Measurements from ENCODE around the gene DPP8.

The DPP8 gene

GRCh38 chr15:65494076-65494475, 23.4 kb downstream of the DPP8 start:
- Histone ChIP-seq H3K9me3 (ENCODE audit: control insufficient read depth, low read length) (no peaks in the 10 kb centered on the region), H3K36me3 (ENCODE audit: control insufficient read depth, insufficient read depth, low read length) (no peaks in the 10 kb centered on the region), H3K79me2 (no peaks in the 10 kb centered on the region), H2AFZ (no peak overlapping the region), H3K27me3 (ENCODE audit: control insufficient read depth, insufficient read depth, low read length) (no peaks in the 10 kb centered on the region), H3K9ac (no peak overlapping the region), H3K4me2 (ENCODE audit: low read length) (no peak overlapping the region), H3K4me1 (no peaks in the 10 kb centered on the region), H3K4me3 (ENCODE audit: low read depth, low read length) (no peak overlapping the region), H3K27ac (no peak overlapping the region)
- TF ChIP-seq, protein P1, sequence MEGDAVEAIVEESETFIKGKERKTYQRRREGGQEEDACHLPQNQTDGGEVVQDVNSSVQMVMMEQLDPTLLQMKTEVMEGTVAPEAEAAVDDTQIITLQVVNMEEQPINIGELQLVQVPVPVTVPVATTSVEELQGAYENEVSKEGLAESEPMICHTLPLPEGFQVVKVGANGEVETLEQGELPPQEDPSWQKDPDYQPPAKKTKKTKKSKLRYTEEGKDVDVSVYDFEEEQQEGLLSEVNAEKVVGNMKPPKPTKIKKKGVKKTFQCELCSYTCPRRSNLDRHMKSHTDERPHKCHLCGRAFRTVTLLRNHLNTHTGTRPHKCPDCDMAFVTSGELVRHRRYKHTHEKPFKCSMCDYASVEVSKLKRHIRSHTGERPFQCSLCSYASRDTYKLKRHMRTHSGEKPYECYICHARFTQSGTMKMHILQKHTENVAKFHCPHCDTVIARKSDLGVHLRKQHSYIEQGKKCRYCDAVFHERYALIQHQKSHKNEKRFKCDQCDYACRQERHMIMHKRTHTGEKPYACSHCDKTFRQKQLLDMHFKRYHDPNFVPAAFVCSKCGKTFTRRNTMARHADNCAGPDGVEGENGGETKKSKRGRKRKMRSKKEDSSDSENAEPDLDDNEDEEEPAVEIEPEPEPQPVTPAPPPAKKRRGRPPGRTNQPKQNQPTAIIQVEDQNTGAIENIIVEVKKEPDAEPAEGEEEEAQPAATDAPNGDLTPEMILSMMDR (IDR thresholded peaks at IDR 0.05) = no peak

GRCh38 chr15:65484876-65485275, 32.6 kb downstream of the DPP8 start:
- TF ChIP-seq, protein P1 (IDR thresholded peaks at IDR 0.05) = no peak
- H2AFZ ChIP-seq = no peak overlapping the region
- no peak overlapping the region for H3K4me2 ChIP-seq (ENCODE audit: low read length)
- no peaks in the 10 kb centered on the region for H3K27me3 ChIP-seq (ENCODE audit: control insufficient read depth, insufficient read depth, low read length)
- no peaks in the 10 kb centered on the region for H3K9me3 ChIP-seq (ENCODE audit: control insufficient read depth, low read length)
- H3K4me3 ChIP-seq (ENCODE audit: low read depth, low read length) = no peak overlapping the region
- H3K36me3 ChIP-seq (ENCODE audit: control insufficient read depth, insufficient read depth, low read length) = no peaks in the 10 kb centered on the region
- no peak overlapping the region for H3K9ac ChIP-seq
- H3K27ac ChIP-seq = no peak overlapping the region
- H3K79me2 ChIP-seq = no peaks in the 10 kb centered on the region
- H3K4me1 ChIP-seq = no peaks in the 10 kb centered on the region

- H3K9me3 ChIP-seq (ENCODE audit: control insufficient read depth, low read length) = no peaks in the 10 kb centered on the region
- no peaks in the 10 kb centered on the region for H3K79me2 ChIP-seq
- no peak overlapping the region for H3K27ac ChIP-seq
- TF ChIP-seq, protein P1 (IDR thresholded peaks at IDR 0.05) = no peak
- no peaks in the 10 kb centered on the region for H3K27me3 ChIP-seq (ENCODE audit: control insufficient read depth, insufficient read depth, low read length)
- no peak overlapping the region for H3K4me2 ChIP-seq (ENCODE audit: low read length)
- no peak overlapping the region for H3K9ac ChIP-seq
- H3K36me3 ChIP-seq (ENCODE audit: control insufficient read depth, insufficient read depth, low read length) = no peaks in the 10 kb centered on the region
- no peak overlapping the region for H3K4me3 ChIP-seq (ENCODE audit: low read depth, low read length)
- H3K4me1 ChIP-seq = no peaks in the 10 kb centered on the region
- no peak overlapping the region for H2AFZ ChIP-seq
Measured at GRCh38 chr15:65476903-65477302, 40.6 kb downstream of the DPP8 start.

DNA sequence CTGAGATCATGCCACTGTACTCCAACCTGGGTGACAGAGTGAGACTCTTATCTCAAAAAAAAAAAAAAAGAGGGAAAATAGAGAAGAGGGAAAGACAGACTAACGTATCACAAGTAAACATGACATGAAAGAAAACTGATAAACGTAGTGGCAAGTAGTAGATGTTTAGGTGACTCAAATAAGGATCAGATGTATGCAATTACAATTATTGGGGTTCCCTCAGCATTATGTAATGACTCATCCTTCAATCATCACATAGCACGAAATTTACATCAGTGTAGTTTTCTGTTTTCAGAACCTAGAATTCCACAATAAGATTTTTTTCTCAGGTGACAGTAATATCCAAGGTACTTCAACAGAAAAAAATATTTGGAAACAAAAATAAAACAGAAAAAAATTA, 46.6 kb downstream of the DPP8 start:
- Histone ChIP-seq H3K79me2 (no peaks in the 10 kb centered on the region), H3K27me3 (ENCODE audit: control insufficient read depth, insufficient read depth, low read length) (no peaks in the 10 kb centered on the region), H3K4me2 (ENCODE audit: low read length) (no peak overlapping the region), H3K9me3 (ENCODE audit: control insufficient read depth, low read length) (no peaks in the 10 kb centered on the region), H2AFZ (no peak overlapping the region), H3K4me3 (ENCODE audit: low read depth, low read length) (no peak overlapping the region), H3K4me1 (no peaks in the 10 kb centered on the region), H3K36me3 (ENCODE audit: control insufficient read depth, insufficient read depth, low read length) (no peaks in the 10 kb centered on the region), H3K27ac (no peak overlapping the region), H3K9ac (no peak overlapping the region)
- TF ChIP-seq, protein P1 (IDR thresholded peaks at IDR 0.05) = no peak

- TF ChIP-seq, protein P1 (IDR thresholded peaks at IDR 0.05) = no peak
- H3K4me1 ChIP-seq = no peaks in the 10 kb centered on the region
- no peak overlapping the region for H3K9ac ChIP-seq
- no peaks in the 10 kb centered on the region for H3K27me3 ChIP-seq (ENCODE audit: control insufficient read depth, insufficient read depth, low read length)
- H3K4me3 ChIP-seq (ENCODE audit: low read depth, low read length) = no peak overlapping the region
- H3K4me2 ChIP-seq (ENCODE audit: low read length) = no peak overlapping the region
- H2AFZ ChIP-seq = no peak overlapping the region
- no peaks in the 10 kb centered on the region for H3K79me2 ChIP-seq
- no peaks in the 10 kb centered on the region for H3K9me3 ChIP-seq (ENCODE audit: control insufficient read depth, low read length)
- H3K27ac ChIP-seq = no peak overlapping the region
- no peaks in the 10 kb centered on the region for H3K36me3 ChIP-seq (ENCODE audit: control insufficient read depth, insufficient read depth, low read length)
Measured at GRCh38 chr15:65468229-65468909, 49.1 kb downstream of the DPP8 start.
